Measurements from ENCODE around the gene BRD1. TPM values are rescaled to one million over a fixed set of nuclear protein-coding genes. Genes with fewer than 3 reads are reported as not detected.

Gene BRD1
- total and polyA plus RNA-seq, 9 of the 15 experiments (the other 6 are each of a cell fraction or from before 2014, with no cell fraction given) = 0.42 to 17.6 (median 5.5) TPM

DNA sequence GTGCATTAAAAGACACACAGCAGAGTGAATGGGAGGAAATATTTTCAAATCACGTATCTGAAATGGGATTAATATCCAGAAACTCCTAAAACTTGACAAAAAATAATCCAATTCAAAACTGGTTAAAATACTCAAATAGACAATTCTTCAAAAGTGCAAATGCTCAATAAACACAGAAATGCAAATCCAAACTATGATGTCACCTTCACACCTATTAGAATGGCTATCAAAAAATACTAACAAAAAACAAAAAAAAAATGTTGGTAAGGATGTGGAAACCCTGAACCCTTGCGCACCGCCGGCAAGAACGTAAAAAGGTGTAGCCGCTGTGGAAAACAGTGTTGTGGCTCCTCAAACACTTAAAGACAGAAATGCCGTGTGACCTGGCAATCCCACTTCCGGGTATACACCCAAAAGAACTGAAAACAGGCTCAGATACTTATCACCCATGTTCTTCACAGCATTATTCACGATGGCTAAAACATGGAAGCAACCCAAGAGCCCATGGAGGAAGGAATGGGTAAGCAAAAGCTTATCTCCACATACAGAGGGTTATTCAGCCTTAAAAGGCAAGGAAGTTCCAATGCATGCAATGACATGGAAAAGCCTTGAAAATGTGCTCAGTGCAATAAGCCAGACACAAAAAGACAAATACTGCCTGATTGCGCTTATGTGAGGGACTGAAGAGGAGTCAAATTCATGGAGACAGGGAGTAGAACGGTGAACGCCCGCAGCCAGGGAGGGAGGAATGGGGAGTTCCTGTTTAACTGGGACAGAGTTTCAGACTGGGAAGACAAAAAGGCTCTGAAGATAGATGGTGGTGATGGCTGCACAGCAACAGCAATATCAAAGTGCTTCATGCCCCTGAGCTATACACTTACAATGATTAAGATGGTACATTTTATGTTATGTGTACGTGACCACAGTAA lies 19.6 kb downstream of the BRD1 start (continued):
- TF ChIP-seq CLOCK (CRISPR knock-in tag; IDR thresholded peaks at IDR 0.05; ENCODE audit: borderline replicate concordance) (no peak), SMARCC2 (IDR thresholded peaks at IDR 0.05; ENCODE audit: low read depth) (0 out of 2 replicates have a peak, but pooled peaks have one; percentile 40), BCOR (IDR thresholded peaks at IDR 0.05) (no peak), FOXJ2 (tag; IDR thresholded peaks at IDR 0.05) (no peak), NFXL1 (CRISPR knock-in tag; IDR thresholded peaks at IDR 0.05) (no peak), GABPA (tag; conservative IDR thresholded peaks at IDR 0.05; ENCODE audit: low read depth) (peak; percentile 71), CBX8 (IDR thresholded peaks at IDR 0.05; ENCODE audit: borderline replicate concordance, extremely low read depth, low read depth, low read length, poor library complexity, severe bottlenecking) (no peak), HMG20B (CRISPR knock-in tag; IDR thresholded peaks at IDR 0.05) (no peak), ZFPM2 (CRISPR knock-in tag; IDR thresholded peaks at IDR 0.05) (no peak), HMG20A (CRISPR knock-in tag; conservative IDR thresholded peaks at IDR 0.05) (no peak), ZNF436 (CRISPR knock-in tag; IDR thresholded peaks at IDR 0.05) (no peak), HMGXB4 (CRISPR knock-in tag; IDR thresholded peaks at IDR 0.05) (no peak), HMGN3 (IDR thresholded peaks at IDR 0.05; ENCODE audit: borderline replicate concordance, extremely low read depth, insufficient read length, low read depth, low read length) (no peak), HNRNPLL (IDR thresholded peaks at IDR 0.05; ENCODE audit: low read depth, low read length, poor library complexity, severe bottlenecking) (peak; percentile 26), YBX1 (IDR thresholded peaks at IDR 0.05) (no peak), GABPB1 (CRISPR knock-in tag; IDR thresholded peaks at IDR 0.05) (peak; percentile 44; the same call in 1 of the 2 replicates), PML (IDR thresholded peaks at IDR 0.05; ENCODE audit: low read length) (no peak), KLF1 (tag; IDR thresholded peaks at IDR 0.05) (no peak), ARID2 (IDR thresholded peaks at IDR 0.05) (no peak), MTA2 (IDR thresholded peaks at IDR 0.05; ENCODE audit: low read depth) (peak; percentile 30; the same call in 1 of the 2 replicates), JUNB (CRISPR knock-in tag; conservative IDR thresholded peaks at IDR 0.05) (no peak), ELF4 (CRISPR knock-in tag; IDR thresholded peaks at IDR 0.05) (peak; percentile 89), U2AF1 (optimal IDR thresholded peaks at IDR 0.05; ENCODE audit: low read depth, low read length) (no peak), JUN (IDR thresholded peaks at IDR 0.05; ENCODE audit: borderline replicate concordance, low read depth, low read length) (no peak), JUN (CRISPR knock-in tag; IDR thresholded peaks at IDR 0.05; ENCODE audit: borderline replicate concordance) (no peak), FIP1L1 (IDR thresholded peaks at IDR 0.05; ENCODE audit: low read depth, low read length, poor library complexity, severe bottlenecking) (no peak)

Data from K562 (cell line).